ENCODE measurements around the gene GALNTL6.
"Not testable (repeated sequence)": the region's sequence is repeated elsewhere in the genome, so short reads cannot be mapped to it uniquely, and the experiment has no call there.

GALNTL6 gene

DNA sequence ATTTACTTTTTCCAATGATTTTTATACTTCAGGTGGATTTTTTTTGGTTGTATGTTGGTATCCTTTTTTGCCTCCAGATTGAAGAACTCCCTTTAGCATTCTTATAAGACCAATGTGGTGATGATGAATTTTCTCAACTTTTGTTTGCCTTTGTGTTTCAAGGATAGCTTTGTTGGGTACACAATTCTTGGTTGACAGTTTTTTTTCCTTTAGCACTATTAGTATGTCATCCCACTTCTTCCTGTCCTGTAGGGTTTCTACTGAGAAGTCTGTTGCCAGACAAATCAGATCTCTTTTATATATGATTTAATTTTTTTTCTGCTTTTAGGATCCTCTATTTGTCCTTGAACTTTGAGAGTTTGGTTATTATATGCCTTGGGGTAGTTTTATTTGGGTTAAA is 892.4 kb downstream of the GALNTL6 start:
- no peak overlapping the region for H3K4me3 Mint-ChIP-seq
- H3K27me3 Mint-ChIP-seq, result no peaks in the 10 kb centered on the region
- no peak overlapping the region for H3K27ac Mint-ChIP-seq
- no peaks in the 10 kb centered on the region for H3K36me3 Mint-ChIP-seq
- no peaks in the 10 kb centered on the region for H3K4me1 Mint-ChIP-seq (ENCODE audit: low read depth)
- H3K9me3 Mint-ChIP-seq (ENCODE audit: low read depth), result peaks cover 29% of the 10 kb centered on the region

GRCh38 chr4:172706000-172706399 is 892.8 kb downstream of the GALNTL6 start:
- no peak overlapping the region for H3K4me3 Mint-ChIP-seq
- peaks cover 29% of the 10 kb centered on the region for H3K9me3 Mint-ChIP-seq (ENCODE audit: low read depth)
- H3K36me3 Mint-ChIP-seq, result no peaks in the 10 kb centered on the region
- no peaks in the 10 kb centered on the region for H3K27me3 Mint-ChIP-seq
- H3K4me1 Mint-ChIP-seq (ENCODE audit: low read depth), result no peaks in the 10 kb centered on the region
- H3K27ac Mint-ChIP-seq, result no peak overlapping the region

DNA sequence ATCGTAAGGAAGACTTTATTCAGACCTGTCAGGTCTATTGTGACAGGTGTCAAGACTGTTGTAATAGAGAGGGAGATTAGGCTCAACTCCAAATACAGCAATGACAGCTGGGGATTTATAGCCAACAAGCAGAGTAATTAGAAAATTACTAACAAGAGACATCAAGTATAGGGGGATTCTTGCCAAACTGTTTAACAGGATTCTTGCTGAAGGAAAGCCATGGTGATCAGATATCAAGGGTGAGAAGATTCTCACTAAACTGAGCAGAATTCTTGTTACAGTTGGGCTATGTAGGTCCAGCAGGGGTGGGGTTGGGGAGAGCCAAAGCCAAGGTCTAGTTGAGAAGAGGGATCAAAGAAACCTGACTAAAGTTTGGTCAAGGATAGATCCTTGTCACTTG is 894.4 kb downstream of the GALNTL6 start:
- Mint-ChIP-seq H3K27ac (no peak overlapping the region), H3K36me3 (no peaks in the 10 kb centered on the region), H3K9me3 (ENCODE audit: low read depth) (peaks cover 30% of the 10 kb centered on the region), H3K4me1 (ENCODE audit: low read depth) (no peaks in the 10 kb centered on the region), H3K27me3 (no peaks in the 10 kb centered on the region), H3K4me3 (no peak overlapping the region)

GRCh38 chr4:172708184-172708583 is 895.0 kb downstream of the GALNTL6 start:
- peaks cover 34% of the 10 kb centered on the region for H3K9me3 Mint-ChIP-seq (ENCODE audit: low read depth)
- H3K27me3 Mint-ChIP-seq, result no peaks in the 10 kb centered on the region
- H3K4me1 Mint-ChIP-seq (ENCODE audit: low read depth), result no peaks in the 10 kb centered on the region
- no peaks in the 10 kb centered on the region for H3K36me3 Mint-ChIP-seq
- no peak overlapping the region for H3K27ac Mint-ChIP-seq
- no peak overlapping the region for H3K4me3 Mint-ChIP-seq

- Mint-ChIP-seq H3K36me3 (no peaks in the 10 kb centered on the region), H3K4me1 (ENCODE audit: low read depth) (no peaks in the 10 kb centered on the region), H3K27me3 (no peaks in the 10 kb centered on the region), H3K4me3 (no peak overlapping the region), H3K9me3 (ENCODE audit: low read depth) (peaks cover 28% of the 10 kb centered on the region), H3K27ac (no peak overlapping the region)
Measured at GRCh38 chr4:172709376-172709775, 896.2 kb downstream of the GALNTL6 start.

- Mint-ChIP-seq H3K27ac (no peak overlapping the region), H3K27me3 (no peaks in the 10 kb centered on the region), H3K9me3 (ENCODE audit: low read depth) (peaks cover 9% of the 10 kb centered on the region), H3K4me3 (no peak overlapping the region), H3K36me3 (no peaks in the 10 kb centered on the region), H3K4me1 (ENCODE audit: low read depth) (no peaks in the 10 kb centered on the region)
Measured at GRCh38 chr4:172716291-172716690, 903.1 kb downstream of the GALNTL6 start.

DNA sequence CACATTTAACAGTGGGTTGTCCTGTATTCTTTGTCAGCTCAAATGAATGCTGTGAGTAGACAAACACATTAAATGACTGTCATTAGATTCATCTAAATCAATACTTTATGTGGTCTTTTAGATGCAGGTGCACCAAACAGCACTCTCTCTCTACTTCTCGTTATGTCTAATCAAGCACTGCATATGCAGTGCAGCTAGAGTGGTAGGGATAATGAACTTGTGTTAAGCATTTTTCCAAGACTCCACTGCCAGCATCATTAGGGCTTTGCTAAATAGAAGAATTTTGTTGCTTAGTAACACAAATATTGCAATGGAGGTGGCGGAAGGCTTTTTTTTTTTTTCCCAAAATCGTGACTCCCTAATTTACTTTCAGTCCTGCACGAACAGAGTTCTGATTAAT is 908.5 kb downstream of the GALNTL6 start:
- Mint-ChIP-seq H3K9me3 (ENCODE audit: low read depth) (peaks cover 8% of the 10 kb centered on the region), H3K4me1 (ENCODE audit: low read depth) (no peaks in the 10 kb centered on the region), H3K27me3 (no peaks in the 10 kb centered on the region)

DNA sequence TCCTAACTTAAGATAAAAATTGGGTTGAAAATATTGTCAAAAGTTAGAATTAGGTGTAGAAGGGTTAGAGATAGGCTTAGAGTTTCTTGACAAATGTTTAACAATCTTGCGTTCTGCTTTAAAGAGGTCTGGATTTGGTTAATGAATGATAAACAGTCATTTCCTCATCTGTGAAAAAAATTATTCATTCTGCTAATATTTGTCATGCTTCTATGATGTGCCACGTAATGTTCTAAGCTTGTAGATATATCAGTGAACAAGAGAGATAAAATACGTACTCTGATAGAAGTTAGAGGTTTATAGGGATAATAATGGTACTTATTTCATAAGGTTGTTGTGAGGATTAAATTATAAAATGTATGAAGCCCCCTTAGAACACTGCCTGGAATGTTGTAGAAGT is 912.4 kb downstream of the GALNTL6 start:
- Mint-ChIP-seq H3K36me3 (no peaks in the 10 kb centered on the region), H3K4me3 (no peak overlapping the region), H3K9me3 (ENCODE audit: low read depth) (peaks cover 17% of the 10 kb centered on the region), H3K27me3 (no peaks in the 10 kb centered on the region), H3K4me1 (ENCODE audit: low read depth) (no peaks in the 10 kb centered on the region), H3K27ac (no peak overlapping the region)

More for the DNA sequence above, 908.5 kb downstream of the GALNTL6 start:
- H3K27ac Mint-ChIP-seq, result no peak overlapping the region
- H3K4me3 Mint-ChIP-seq, result no peak overlapping the region
- no peaks in the 10 kb centered on the region for H3K36me3 Mint-ChIP-seq

DNA sequence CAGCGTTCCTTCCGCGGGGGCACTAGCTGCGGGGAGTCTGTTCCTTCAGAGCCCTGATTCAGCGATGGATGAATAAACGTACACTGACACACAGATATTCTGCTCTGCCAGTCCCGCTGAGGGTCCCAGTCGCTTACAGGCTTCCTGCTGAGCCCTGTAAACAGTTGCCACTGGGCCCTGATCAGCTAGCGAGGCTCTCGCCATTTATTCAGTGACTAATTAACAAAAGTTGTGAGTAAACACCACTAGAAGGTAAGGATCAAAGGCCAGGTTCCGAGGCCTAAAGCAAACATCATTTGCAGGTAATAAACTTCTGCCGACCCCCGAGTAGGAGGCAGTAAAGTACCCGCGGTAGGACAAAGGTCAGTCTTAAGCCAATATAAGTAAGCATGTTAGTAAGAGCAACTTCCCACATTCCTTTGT is 912.8 kb downstream of the GALNTL6 start:
- H3K4me1 Mint-ChIP-seq (ENCODE audit: low read depth), result no peaks in the 10 kb centered on the region
- H3K4me3 Mint-ChIP-seq, result no peak overlapping the region
- no peaks in the 10 kb centered on the region for H3K36me3 Mint-ChIP-seq

GRCh38 chr4:172727631-172728030 is 914.4 kb downstream of the GALNTL6 start:
- Mint-ChIP-seq H3K4me1 (ENCODE audit: low read depth) (no peaks in the 10 kb centered on the region), H3K36me3 (no peaks in the 10 kb centered on the region), H3K4me3 (no peak overlapping the region), H3K9me3 (ENCODE audit: low read depth) (peaks cover 21% of the 10 kb centered on the region), H3K27me3 (no peaks in the 10 kb centered on the region), H3K27ac (no peak overlapping the region)

More for the DNA sequence above, 912.8 kb downstream of the GALNTL6 start:
- Mint-ChIP-seq H3K27ac (no peak overlapping the region), H3K9me3 (ENCODE audit: low read depth) (peaks cover 17% of the 10 kb centered on the region), H3K27me3 (no peaks in the 10 kb centered on the region)

DNA sequence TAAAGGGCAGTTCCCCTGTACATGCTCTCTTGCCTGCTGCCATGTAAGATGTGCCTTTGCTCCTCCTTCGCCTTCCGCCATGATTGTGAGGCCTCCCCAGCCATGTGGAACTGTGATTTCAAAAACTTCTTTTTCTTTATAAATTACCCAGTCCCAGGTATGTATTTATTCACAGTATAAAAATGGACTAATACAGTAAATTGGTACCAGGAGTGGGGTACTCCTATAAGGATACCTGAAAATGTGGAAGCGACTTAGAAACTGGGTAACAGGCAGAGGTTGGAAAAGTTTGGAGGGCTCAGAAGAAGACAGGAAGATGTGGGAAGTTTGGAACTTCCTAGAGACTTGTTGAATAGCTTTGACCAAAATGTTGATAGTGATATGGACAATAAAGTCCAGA is 920.4 kb downstream of the GALNTL6 start:
- H3K27me3 Mint-ChIP-seq, result not testable (repeated sequence)

GRCh38 chr4:172734555-172734954 is 921.4 kb downstream of the GALNTL6 start:
- peaks cover 39% of the 10 kb centered on the region for H3K9me3 Mint-ChIP-seq (ENCODE audit: low read depth)
- H3K27me3 Mint-ChIP-seq, result no peaks in the 10 kb centered on the region
- H3K27ac Mint-ChIP-seq, result no peak overlapping the region
- H3K4me1 Mint-ChIP-seq (ENCODE audit: low read depth), result no peaks in the 10 kb centered on the region
- H3K36me3 Mint-ChIP-seq, result no peaks in the 10 kb centered on the region
- no peak overlapping the region for H3K4me3 Mint-ChIP-seq

More for the DNA sequence above, 920.4 kb downstream of the GALNTL6 start:
- not testable (repeated sequence) for H3K36me3 Mint-ChIP-seq; H3K4me1 Mint-ChIP-seq (ENCODE audit: low read depth); H3K27ac Mint-ChIP-seq; H3K4me3 Mint-ChIP-seq
- peaks cover 40% of the 10 kb centered on the region for H3K9me3 Mint-ChIP-seq (ENCODE audit: low read depth)

- H3K27me3 Mint-ChIP-seq, result no peaks in the 10 kb centered on the region
- H3K4me3 Mint-ChIP-seq, result no peak overlapping the region
- H3K27ac Mint-ChIP-seq, result no peak overlapping the region
- no peaks in the 10 kb centered on the region for H3K36me3 Mint-ChIP-seq
- no peaks in the 10 kb centered on the region for H3K4me1 Mint-ChIP-seq (ENCODE audit: low read depth)
- peaks cover 31% of the 10 kb centered on the region for H3K9me3 Mint-ChIP-seq (ENCODE audit: low read depth)
Measured at GRCh38 chr4:172736046-172736445, 922.8 kb downstream of the GALNTL6 start.

- Mint-ChIP-seq H3K36me3 (no peaks in the 10 kb centered on the region), H3K9me3 (ENCODE audit: low read depth) (peaks cover 19% of the 10 kb centered on the region), H3K4me3 (no peak overlapping the region), H3K27me3 (no peaks in the 10 kb centered on the region), H3K27ac (no peak overlapping the region), H3K4me1 (ENCODE audit: low read depth) (no peaks in the 10 kb centered on the region)
Measured at GRCh38 chr4:172740434-172740833, 927.2 kb downstream of the GALNTL6 start.

- Mint-ChIP-seq H3K4me3 (no peak overlapping the region), H3K9me3 (ENCODE audit: low read depth) (no peaks in the 10 kb centered on the region), H3K36me3 (no peaks in the 10 kb centered on the region), H3K4me1 (ENCODE audit: low read depth) (no peaks in the 10 kb centered on the region), H3K27ac (no peak overlapping the region), H3K27me3 (no peaks in the 10 kb centered on the region)
Measured at GRCh38 chr4:172750910-172751309, 937.7 kb downstream of the GALNTL6 start.

- Mint-ChIP-seq H3K36me3 (no peaks in the 10 kb centered on the region), H3K27ac (no peak overlapping the region), H3K27me3 (no peaks in the 10 kb centered on the region), H3K4me3 (no peak overlapping the region), H3K4me1 (ENCODE audit: low read depth) (no peaks in the 10 kb centered on the region), H3K9me3 (ENCODE audit: low read depth) (no peaks in the 10 kb centered on the region)
Measured at GRCh38 chr4:172751550-172751949, 938.3 kb downstream of the GALNTL6 start.
